ENCODE results near the gene SCP2. TPM values are rescaled to one million over a fixed set of nuclear protein-coding genes. Genes with fewer than 3 reads are reported as not detected.

Gene SCP2
- total RNA-seq, 1 experiment from 2014 or later = 97.5 TPM

- DNase-seq = no peak
- no TSS peak for BruUV-seq (replicated peaks)
- Histone ChIP-seq H2AFZ (ENCODE audit: low read length) (no peak overlapping the region), H3K27ac (ENCODE audit: low read length) (no peak overlapping the region), H3F3A (ENCODE audit: low read length, unreplicated experiment) (no peaks in the 10 kb centered on the region), H3K36me3 (ENCODE audit: low read depth, low read length) (no peaks in the 10 kb centered on the region), H3K4me1 (ENCODE audit: insufficient read depth, low read length) (no peaks in the 10 kb centered on the region), H4K20me1 (ENCODE audit: low read length) (no peaks in the 10 kb centered on the region), H3K27me3 (ENCODE audit: low read length) (no peaks in the 10 kb centered on the region), H3K79me2 (ENCODE audit: low read length) (no peaks in the 10 kb centered on the region), H3K9ac (ENCODE audit: low read length) (no peak overlapping the region), H3K4me2 (ENCODE audit: low read length) (no peak overlapping the region), H3K4me3 (ENCODE audit: low read length) (no peak overlapping the region), H3K9me2 (replicated peaks; ENCODE audit: low read length) (no peaks in the 10 kb centered on the region), H3K9me3 (ENCODE audit: low read length) (no peaks in the 10 kb centered on the region)
- no peak for ATAC-seq
- intact Hi-C loops (cut with micrococcal nuclease) = no loop called here
- POLR2A ChIA-PET (ENCODE audit: unreplicated experiment) = no interaction called here
- no peak for TF ChIP-seq CTCF (conservative IDR thresholded peaks at IDR 0.05; ENCODE audit: low read depth, low read length)
- no peak for TF ChIP-seq EZH2phosphoT487 (IDR thresholded peaks at IDR 0.05; ENCODE audit: borderline replicate concordance, low read length)
- CTCF ChIA-PET = no interaction called here
These were observed 134.2 kb downstream of the SCP2 start for GRCh38 chr1:53061123-53061858.

- intact Hi-C loops (cut with micrococcal nuclease) = no loop called here
- H3K4me3 ChIP-seq (ENCODE audit: low read length) = no peak within 1 kb of the TSS
- H3K9me3 ChIP-seq (ENCODE audit: low read length) = no peaks in the 10 kb centered on the region
- H3K79me2 ChIP-seq (ENCODE audit: low read length) = no peaks in the 10 kb centered on the region
- H3K36me3 ChIP-seq (ENCODE audit: low read depth, low read length) = no peaks in the 10 kb centered on the region
- ChIA-PET POLR2A (ENCODE audit: unreplicated experiment) (no interaction called here), CTCF (no interaction called here)
- TF ChIP-seq CTCF (conservative IDR thresholded peaks at IDR 0.05; ENCODE audit: low read depth, low read length) (no peak), EZH2phosphoT487 (IDR thresholded peaks at IDR 0.05; ENCODE audit: borderline replicate concordance, low read length) (no peak), EZH2 (IDR thresholded peaks at IDR 0.05; ENCODE audit: low read length, unreplicated experiment) (no peak)
- H4K20me1 ChIP-seq (ENCODE audit: low read length) = no peaks in the 10 kb centered on the region
- ATAC-seq (no peak), DNase-seq (no peak)
- no peaks in the 10 kb centered on the region for H3K27me3 ChIP-seq (ENCODE audit: low read length)
- H3K4me2 ChIP-seq (ENCODE audit: low read length) = no peak within 1 kb of the TSS
- H3F3A ChIP-seq (ENCODE audit: low read length, unreplicated experiment) = no peaks in the 10 kb centered on the region
- no TSS peak for BruUV-seq (replicated peaks)
- no peak within 1 kb of the TSS for H2AFZ ChIP-seq (ENCODE audit: low read length)
- no peaks in the 10 kb centered on the region for H3K4me1 ChIP-seq (ENCODE audit: insufficient read depth, low read length)
- H3K9me2 ChIP-seq (replicated peaks; ENCODE audit: low read length) = no peaks in the 10 kb centered on the region
- H3K27ac ChIP-seq (ENCODE audit: low read length) = no peak within 1 kb of the TSS
- no peak within 1 kb of the TSS for H3K9ac ChIP-seq (ENCODE audit: low read length)
These were observed 135.0 kb downstream of the SCP2 start, which contains the start of gene PODN for GRCh38 chr1:53061859-53062707. Gene PODN (plus strand): TSS chr1:53062213. CDS start chr1:53069856, 7,643 bp downstream.

All from PC-3 (cell line).